HepG2 (cell line): Measurements from ENCODE around the gene CEL. TPM values are rescaled to one million over a fixed set of nuclear protein-coding genes. Genes with fewer than 3 reads are reported as not detected.

Experiments used
- ATAC-seq: fragments of 200-7000 bp; cut with Tn5 transposase; 3 replicates; pipeline ENCODE4 v1.9.1; 2020; ENCODE audit warnings: mild to moderate bottlenecking, moderate library complexity
- BruUV-seq: library from RNA; stranded (reverse); fragments of 400-500 nt; replicated peaks from 2 replicates; lab custom pipeline; 2021; lab: Mats Ljungman, UMichigan
- CTCF ChIA-PET: fragments of 300-600 bp; formaldehyde crosslinking; extraction: SDS; loops from one replicate; lab custom pipeline; 2021; ENCODE audit warnings: low total read pairs, inconsistent platforms, low intra/inter-chr PET ratio; lab: Yijun Ruan, JAX
- POLR2A ChIA-PET: fragments of 350-600 bp; sonication (Branson Sonifier 250); formaldehyde crosslinking; loops from one replicate; lab custom pipeline; 2020; ENCODE audit warnings: antibody characterized with exemption, inconsistent platforms; lab: Yijun Ruan, JAX
- DNase-seq: peaks from one replicate; pipeline ENCODE4 v3.0.0-alpha.2; 2015; ENCODE audit warnings: low spot score
- FAIRE-seq: peaks from 3 replicates; lab custom pipeline; 2011; peaks lifted over from hg19 to GRCh38; lab: Jason Lieb, UNC
- H2AFZ ChIP-seq: one replicate; pipeline ENCODE4 v1.6.1; 2011; ENCODE audit warnings: low read length, inconsistent platforms
- H3K27ac ChIP-seq: fragments of 300-600 bp; 3 replicates; pipeline ENCODE4 v1.8.0; 2011; ENCODE audit warnings: mixed run types, mild to moderate bottlenecking, mixed read lengths, low read length, inconsistent platforms; ENCODE audit not compliant: insufficient read depth; ENCODE audit errors: extremely low read length
- H3K27me3 ChIP-seq, 2 experiments: fragments of 200-600 bp in 1 of 2; 2 replicates in 1 of 2; 3 replicates in 1 of 2; pipeline versions ENCODE4 v1.6.0 to v1.8.0; 2011; ENCODE audit warnings: low read length in 2 of 2, mild to moderate bottlenecking in 2 of 2, moderate library complexity in 2 of 2, inconsistent platforms in 1 of 2; ENCODE audit not compliant: insufficient read depth in 2 of 2, control insufficient read depth in 1 of 2
- H3K36me3 ChIP-seq, 2 experiments: fragments of 200-600 bp in 1 of 2; replicated peaks in 1 of 2; 2 replicates in 1 of 2; 3 replicates in 1 of 2; pipeline versions ENCODE4 v1.5.1 to v1.8.0; 2011; ENCODE audit warnings: low read length in 2 of 2, inconsistent platforms in 1 of 2; ENCODE audit not compliant: insufficient read depth in 2 of 2, control insufficient read depth in 1 of 2
- H3K4me1 ChIP-seq: 2 replicates; pipeline ENCODE4 v1.5.1; 2012; ENCODE audit warnings: low read length, inconsistent platforms; ENCODE audit not compliant: insufficient read depth
- H3K4me2 ChIP-seq: 2 replicates; pipeline ENCODE4 v1.6.0; 2011; ENCODE audit warnings: low read depth, low read length, inconsistent platforms
- H3K4me3 ChIP-seq, 3 experiments: fragments of 200-600 bp in 1 of 3; sonication (generic), shearing (Covaris generic) in 1 of 3; replicated peaks in 1 of 3; 2 replicates each; pipeline ENCODE4 v1.5.1; 2011 to 2016; ENCODE audit warnings: low read length in 3 of 3, inconsistent platforms in 2 of 3, low read depth in 2 of 3, mild to moderate bottlenecking in 2 of 3, control low read depth in 1 of 3, mixed read lengths in 1 of 3; ENCODE audit not compliant: insufficient read depth in 1 of 3
- H3K79me2 ChIP-seq: one replicate; pipeline ENCODE4 v1.6.1; 2011; ENCODE audit warnings: low read length, inconsistent platforms; ENCODE audit not compliant: insufficient read depth
- H3K9ac ChIP-seq: 2 replicates; pipeline ENCODE4 v1.6.0; 2011; ENCODE audit warnings: mild to moderate bottlenecking, low read depth, low read length, inconsistent platforms; ENCODE audit not compliant: insufficient read depth
- H3K9me3 ChIP-seq: 2 replicates; pipeline ENCODE4 v1.5.1; 2012; ENCODE audit warnings: mild to moderate bottlenecking, low read length
- H4K20me1 ChIP-seq: 2 replicates; pipeline ENCODE4 v1.6.0; 2011; ENCODE audit warnings: inconsistent platforms, mild to moderate bottlenecking, low read length, moderate library complexity; ENCODE audit not compliant: insufficient read depth
- CREB3 ChIP-seq: sonication (generic); formaldehyde crosslinking; IDR thresholded peaks from 2 replicates; pipeline ENCODE4 v1.5.0; 2020; ENCODE audit warnings: missing genetic modification reagents
- HMG20A ChIP-seq: IDR thresholded peaks from 2 replicates; pipeline ENCODE4 v1.6.1; 2016; ENCODE audit warnings: borderline replicate concordance
- ISX ChIP-seq: sonication (generic); formaldehyde crosslinking; conservative IDR thresholded peaks from 2 replicates; pipeline ENCODE4 v1.5.0; 2020; ENCODE audit warnings: missing genetic modification reagents
- NFATC3 ChIP-seq: sonication (generic); formaldehyde crosslinking; IDR thresholded peaks from 2 replicates; pipeline ENCODE4 v1.5.1; 2020; ENCODE audit warnings: mild to moderate bottlenecking, missing genetic modification reagents
- SNAPC2 ChIP-seq: sonication (generic); formaldehyde crosslinking; IDR thresholded peaks from 2 replicates; pipeline ENCODE4 v1.8.1; 2022; ENCODE audit warnings: mild to moderate bottlenecking, missing genetic modification reagents
- SP2 ChIP-seq: sonication (generic); formaldehyde crosslinking; IDR thresholded peaks from 2 replicates; pipeline ENCODE4 v1.5.1; 2020; ENCODE audit warnings: mild to moderate bottlenecking, missing genetic modification reagents
- ZNF263 ChIP-seq: sonication (generic); formaldehyde crosslinking; IDR thresholded peaks from 2 replicates; pipeline ENCODE4 v1.4.0; 2020; ENCODE audit warnings: missing genetic modification reagents
- ZNF629 ChIP-seq: sonication (generic); formaldehyde crosslinking; conservative IDR thresholded peaks from 2 replicates; pipeline ENCODE4 v1.5.0; 2020; ENCODE audit warnings: missing genetic modification reagents
- ZNF792 ChIP-seq: IDR thresholded peaks from 2 replicates; pipeline ENCODE4 v1.6.1; 2016
- WGBS: methylation state at CpG from one replicate; pipeline ENCODE4 v1.1.6; 2017; ENCODE audit warnings: low lambda C conversion rate; 5-methylcytosine and 5-hydroxymethylcytosine counted together
- in situ Hi-C: cut with HindIII; loops from 2 replicates; pipeline ENCODE4 v1.10.0; 2017; ENCODE audit warnings: low pct_unique_long_range_greater_than_20kb; ENCODE audit not compliant: extremely low pct_ligation_motif_present
- intact Hi-C: fragments of 100-400 bp; cut with micrococcal nuclease; formaldehyde crosslinking; loops from one replicate; pipeline ENCODE4 v1.10.0; 2022; ENCODE audit not compliant: unreplicated experiment
- polyA plus RNA-seq, 8 experiments: library from polyadenylated mRNA; depleted of rRNA in 3 of 8; stranded (reverse) in 7 of 8; unstranded in 1 of 8; fragments of >200 nt; fragmentation: Illumina TruSeq in 4 of 8; extraction: Trizol in 4 of 8; gene quantifications; 2 replicates each; pipeline versions ENCODE4 v1.2.1 to v1.2.3, GENCODE V29; 2011 to 2016; ENCODE audit warnings: low read depth in 4 of 8, missing spikeins in 1 of 8, mixed read lengths in 1 of 8; ENCODE audit not compliant: insufficient read depth in 1 of 8
- total RNA-seq, 5 experiments: library from RNA; depleted of rRNA; stranded (reverse); fragments of >200 nt; fragmentation: Illumina TruSeq; extraction: Trizol; gene quantifications; 2 replicates each; pipeline ENCODE4 v1.2.3, GENCODE V29; 2016; ENCODE audit warnings: low read depth in 1 of 5
- TF ChIP-seq, protein P1 (sequence below): sonication (generic); formaldehyde crosslinking; IDR thresholded peaks from 2 replicates; pipeline ENCODE4 v1.5.0; 2020; ENCODE audit warnings: missing genetic modification reagents
- TF ChIP-seq, protein P2 (sequence below): sonication (generic); formaldehyde crosslinking; IDR thresholded peaks from 2 replicates; pipeline ENCODE4 v1.4.0; 2020; ENCODE audit warnings: mild to moderate bottlenecking, missing genetic modification reagents
- TF ChIP-seq, protein P3 (sequence below): sonication (generic); formaldehyde crosslinking; IDR thresholded peaks from 2 replicates; pipeline ENCODE4 v1.4.0; 2020; ENCODE audit warnings: missing genetic modification reagents
- TF ChIP-seq, protein P4 (sequence below): sonication (generic); formaldehyde crosslinking; IDR thresholded peaks from 2 replicates; pipeline ENCODE4 v1.4.0; 2020; ENCODE audit warnings: low read depth, mild to moderate bottlenecking, missing genetic modification reagents

CEL gene
- total and polyA plus RNA-seq, 2 of the 13 experiments (the other 11 are each of a cell fraction or from before 2014, with no cell fraction given): 0.63 to 1.5 TPM

GRCh38 chr9:133088756-133089155 is 27.0 kb downstream of the CEL start:
- peaks cover 0 to 15% of the 10 kb centered on the region in 2 experiments; a peak in 2 of 5 replicates for H3K27me3 ChIP-seq
- BruUV-seq: no TSS peak
- no peaks in the 10 kb centered on the region for H3K4me1 ChIP-seq
- ATAC-seq (no peak), DNase-seq (no peak), FAIRE-seq (no peak)
- H3K9me3 ChIP-seq: no peaks in the 10 kb centered on the region
- H2AFZ ChIP-seq: no peak overlapping the region
- no peaks in the 10 kb centered on the region for H3K79me2 ChIP-seq
- CTCF ChIA-PET: no interaction called here
- H3K4me3 ChIP-seq: no peak overlapping the region
- 49% methylated on average over 2 of the region's 7 CpGs for WGBS
- no peak overlapping the region for H3K9ac ChIP-seq
- in situ Hi-C loops: no loop called here
- H3K4me2 ChIP-seq: no peak overlapping the region
- no peak overlapping the region for H3K27ac ChIP-seq
- intact Hi-C loops: no loop called here
- no peaks in the 10 kb centered on the region for H3K36me3 ChIP-seq
- no peaks in the 10 kb centered on the region for H4K20me1 ChIP-seq
- POLR2A ChIA-PET: interaction anchor here (0.8 kb wide), 1 partner anchor 58 kb away, joined by 3 read pairs; the partner anchor contains the start of gene GTF3C5
- TF ChIP-seq CREB3 (CRISPR knock-in tag): no peak
- TF ChIP-seq ZNF263: no peak
- TF ChIP-seq ISX (CRISPR knock-in tag): no peak
- TF ChIP-seq SNAPC2: no peak
- TF ChIP-seq NFATC3 (CRISPR knock-in tag): no peak
- TF ChIP-seq, protein P1, sequence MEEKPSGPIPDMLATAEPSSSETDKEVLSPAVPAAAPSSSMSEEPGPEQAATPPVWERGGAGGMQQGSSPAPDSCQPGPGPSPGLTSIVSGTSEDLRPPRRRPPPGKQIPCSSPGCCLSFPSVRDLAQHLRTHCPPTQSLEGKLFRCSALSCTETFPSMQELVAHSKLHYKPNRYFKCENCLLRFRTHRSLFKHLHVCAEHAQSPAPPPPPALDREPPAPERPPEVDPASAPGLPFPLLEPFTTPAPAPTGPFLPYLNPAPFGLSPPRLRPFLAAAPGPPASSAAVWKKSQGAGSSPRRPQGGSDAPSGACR (CRISPR knock-in tag): no peak
- no peak for TF ChIP-seq ZNF792 (CRISPR knock-in tag)
- TF ChIP-seq, protein P2, sequence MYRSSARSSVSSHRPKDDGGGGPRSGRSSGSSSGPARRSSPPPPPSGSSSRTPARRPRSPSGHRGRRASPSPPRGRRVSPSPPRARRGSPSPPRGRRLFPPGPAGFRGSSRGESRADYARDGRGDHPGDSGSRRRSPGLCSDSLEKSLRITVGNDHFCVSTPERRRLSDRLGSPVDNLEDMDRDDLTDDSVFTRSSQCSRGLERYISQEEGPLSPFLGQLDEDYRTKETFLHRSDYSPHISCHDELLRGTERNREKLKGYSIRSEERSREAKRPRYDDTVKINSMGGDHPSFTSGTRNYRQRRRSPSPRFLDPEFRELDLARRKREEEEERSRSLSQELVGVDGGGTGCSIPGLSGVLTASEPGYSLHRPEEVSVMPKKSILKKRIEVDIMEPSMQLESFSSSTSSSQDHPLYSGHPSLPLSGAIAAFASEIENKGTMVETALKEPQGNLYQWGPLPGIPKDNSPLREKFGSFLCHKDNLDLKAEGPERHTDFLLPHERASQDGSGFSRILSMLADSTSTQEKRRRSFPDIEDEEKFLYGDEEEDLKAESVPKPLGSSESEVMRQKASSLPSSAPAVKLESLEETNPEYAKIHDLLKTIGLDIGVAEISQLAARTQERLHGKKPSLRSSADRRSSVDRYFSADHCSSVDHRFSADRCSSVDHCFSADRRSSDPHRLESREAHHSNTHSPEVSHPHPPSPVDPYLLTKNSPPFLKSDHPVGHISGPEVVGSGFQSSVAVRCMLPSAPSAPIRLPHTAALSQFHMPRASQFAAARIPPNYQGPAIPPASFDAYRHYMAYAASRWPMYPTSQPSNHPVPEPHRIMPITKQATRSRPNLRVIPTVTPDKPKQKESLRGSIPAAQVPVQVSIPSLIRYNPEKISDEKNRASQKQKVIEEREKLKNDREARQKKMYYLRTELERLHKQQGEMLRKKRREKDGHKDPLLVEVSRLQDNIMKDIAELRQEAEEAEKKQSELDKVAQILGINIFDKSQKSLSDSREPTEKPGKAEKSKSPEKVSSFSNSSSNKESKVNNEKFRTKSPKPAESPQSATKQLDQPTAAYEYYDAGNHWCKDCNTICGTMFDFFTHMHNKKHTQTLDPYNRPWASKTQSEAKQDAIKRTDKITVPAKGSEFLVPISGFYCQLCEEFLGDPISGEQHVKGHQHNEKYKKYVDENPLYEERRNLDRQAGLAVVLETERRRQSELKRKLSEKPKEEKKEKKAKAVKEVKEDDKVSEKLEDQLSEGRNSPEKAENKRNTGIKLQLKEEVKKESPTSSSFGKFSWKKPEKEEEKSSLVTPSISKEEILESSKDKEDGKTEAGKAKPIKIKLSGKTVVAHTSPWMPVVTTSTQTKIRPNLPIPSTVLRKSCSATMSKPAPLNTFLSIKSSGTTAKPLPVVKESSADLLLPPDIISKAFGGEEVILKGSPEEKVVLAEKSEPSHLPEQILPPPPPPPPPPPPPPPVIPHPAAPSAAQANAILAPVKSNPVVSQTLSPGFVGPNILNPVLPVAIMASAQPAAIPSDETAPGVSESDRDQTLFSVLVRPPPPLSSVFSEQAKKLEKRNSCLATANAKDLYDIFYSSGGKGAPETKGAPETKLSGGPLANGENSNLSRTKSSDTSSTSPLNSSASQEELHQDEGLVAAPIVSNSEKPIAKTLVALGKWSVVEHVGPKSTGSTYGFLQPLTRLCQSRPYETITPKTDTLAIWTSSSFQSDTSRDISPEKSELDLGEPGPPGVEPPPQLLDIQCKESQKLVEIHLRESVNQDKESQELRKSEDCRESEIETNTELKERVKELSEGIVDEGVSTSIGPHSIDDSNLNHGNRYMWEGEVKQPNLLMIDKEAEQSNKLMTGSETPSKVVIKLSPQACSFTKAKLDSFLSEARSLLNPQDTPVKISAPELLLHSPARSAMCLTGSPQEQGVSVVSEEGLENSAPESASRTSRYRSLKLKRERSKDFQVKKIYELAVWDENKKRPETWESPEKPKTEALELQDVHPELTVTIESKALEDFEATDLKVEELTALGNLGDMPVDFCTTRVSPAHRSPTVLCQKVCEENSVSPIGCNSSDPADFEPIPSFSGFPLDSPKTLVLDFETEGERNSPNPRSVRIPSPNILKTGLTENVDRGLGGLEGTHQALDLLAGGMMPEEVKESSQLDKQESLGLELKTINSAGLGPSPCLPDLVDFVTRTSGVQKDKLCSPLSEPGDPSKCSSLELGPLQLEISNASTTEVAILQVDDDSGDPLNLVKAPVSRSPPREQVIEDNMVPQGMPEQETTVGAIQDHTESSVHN (CRISPR knock-in tag): no peak
- TF ChIP-seq, protein P3, sequence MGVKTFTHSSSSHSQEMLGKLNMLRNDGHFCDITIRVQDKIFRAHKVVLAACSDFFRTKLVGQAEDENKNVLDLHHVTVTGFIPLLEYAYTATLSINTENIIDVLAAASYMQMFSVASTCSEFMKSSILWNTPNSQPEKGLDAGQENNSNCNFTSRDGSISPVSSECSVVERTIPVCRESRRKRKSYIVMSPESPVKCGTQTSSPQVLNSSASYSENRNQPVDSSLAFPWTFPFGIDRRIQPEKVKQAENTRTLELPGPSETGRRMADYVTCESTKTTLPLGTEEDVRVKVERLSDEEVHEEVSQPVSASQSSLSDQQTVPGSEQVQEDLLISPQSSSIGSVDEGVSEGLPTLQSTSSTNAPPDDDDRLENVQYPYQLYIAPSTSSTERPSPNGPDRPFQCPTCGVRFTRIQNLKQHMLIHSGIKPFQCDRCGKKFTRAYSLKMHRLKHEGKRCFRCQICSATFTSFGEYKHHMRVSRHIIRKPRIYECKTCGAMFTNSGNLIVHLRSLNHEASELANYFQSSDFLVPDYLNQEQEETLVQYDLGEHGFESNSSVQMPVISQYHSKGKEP (CRISPR knock-in tag): no peak
- no peak for TF ChIP-seq HMG20A (CRISPR knock-in tag)
- no peak for TF ChIP-seq SP2 (CRISPR knock-in tag)
- TF ChIP-seq ZNF629 (CRISPR knock-in tag): no peak
- TF ChIP-seq, protein P4, sequence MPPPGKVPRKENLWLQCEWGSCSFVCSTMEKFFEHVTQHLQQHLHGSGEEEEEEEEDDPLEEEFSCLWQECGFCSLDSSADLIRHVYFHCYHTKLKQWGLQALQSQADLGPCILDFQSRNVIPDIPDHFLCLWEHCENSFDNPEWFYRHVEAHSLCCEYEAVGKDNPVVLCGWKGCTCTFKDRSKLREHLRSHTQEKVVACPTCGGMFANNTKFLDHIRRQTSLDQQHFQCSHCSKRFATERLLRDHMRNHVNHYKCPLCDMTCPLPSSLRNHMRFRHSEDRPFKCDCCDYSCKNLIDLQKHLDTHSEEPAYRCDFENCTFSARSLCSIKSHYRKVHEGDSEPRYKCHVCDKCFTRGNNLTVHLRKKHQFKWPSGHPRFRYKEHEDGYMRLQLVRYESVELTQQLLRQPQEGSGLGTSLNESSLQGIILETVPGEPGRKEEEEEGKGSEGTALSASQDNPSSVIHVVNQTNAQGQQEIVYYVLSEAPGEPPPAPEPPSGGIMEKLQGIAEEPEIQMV (CRISPR knock-in tag): no peak
